HG03025 (cell line): Measurements from ENCODE around the gene LTBP3.
"Not testable (repeated sequence)": the region's sequence is repeated elsewhere in the genome, so short reads cannot be mapped to it uniquely, and the experiment has no call there.

Source experiments
- ATAC-seq: cut with Tn5 transposase; IDR thresholded peaks from one replicate; pipeline ENCODE4 v1.9.1; 2021; ENCODE audit warnings: mild to moderate bottlenecking, moderate library complexity; ENCODE audit not compliant: unreplicated experiment, low FRiP score

LTBP3 gene

GRCh38 chr11:65521777-65522521 is 36.2 kb downstream of the LTBP3 start:
- not testable (repeated sequence) for ATAC-seq

GRCh38 chr11:65518941-65519549 is 39.1 kb downstream of the LTBP3 start:
- not testable (repeated sequence) for ATAC-seq

- no peak for ATAC-seq
Measured at GRCh38 chr11:65516135-65516968, 41.8 kb downstream of the LTBP3 start.

- ATAC-seq: not testable (repeated sequence)
Measured at GRCh38 chr11:65512311-65512710, 45.8 kb downstream of the LTBP3 start.

GRCh38 chr11:65506772-65507505 is 51.2 kb downstream of the LTBP3 start:
- ATAC-seq: no peak

- ATAC-seq: no peak
Measured at GRCh38 chr11:65506290-65506771, 51.8 kb downstream of the LTBP3 start.

GRCh38 chr11:65505466-65506289 is 52.5 kb downstream of the LTBP3 start:
- ATAC-seq: no peak

- no peak for ATAC-seq
Measured at GRCh38 chr11:65504674-65505465, 53.3 kb downstream of the LTBP3 start.

- ATAC-seq: no peak
Measured at GRCh38 chr11:65503949-65504673, 54.0 kb downstream of the LTBP3 start.

- ATAC-seq: no peak
Measured at GRCh38 chr11:65503368-65503948, 54.7 kb downstream of the LTBP3 start.

- no peak for ATAC-seq
Measured at GRCh38 chr11:65502555-65503367, 55.4 kb downstream of the LTBP3 start.

- no peak for ATAC-seq
Measured at GRCh38 chr11:65502274-65502554, 55.9 kb downstream of the LTBP3 start.

GRCh38 chr11:65501472-65502273 is 56.5 kb downstream of the LTBP3 start:
- ATAC-seq: no peak

GRCh38 chr11:65501186-65501471 is 57.0 kb downstream of the LTBP3 start:
- no peak for ATAC-seq

- ATAC-seq: no peak
Measured at GRCh38 chr11:65500387-65501185, 57.6 kb downstream of the LTBP3 start.
